HEK293 (cell line): Measurements from ENCODE around the gene NANOS2.

Experiments used
- CTCF ChIA-PET: fragments of 350-600 bp; formaldehyde crosslinking; extraction: SDS; loops from one replicate; lab custom pipeline; 2021; ENCODE audit warnings: antibody characterized with exemption; lab: Yijun Ruan, JAX
- POLR2A ChIA-PET: fragments of 300-600 bp; formaldehyde crosslinking; extraction: SDS; loops from one replicate; lab custom pipeline; 2020; ENCODE audit warnings: antibody characterized with exemption, inconsistent platforms; lab: Yijun Ruan, JAX
- H3K27ac ChIP-seq: fragments of 200-500 bp; sonication (Bioruptor generic); 2 replicates; pipeline ENCODE4 v1.5.1; 2014; ENCODE audit warnings: low read depth, low read length, control low read depth, inconsistent platforms; ENCODE audit errors: extremely low read depth
- H3K36me3 ChIP-seq, 2 experiments: fragments of 200-500 bp in 1 of 2; sonication (Bioruptor generic) in 1 of 2; 1 replicate in 1 of 2; 2 replicates in 1 of 2; pipeline ENCODE4 v1.5.1; 2014 to 2017; ENCODE audit warnings: inconsistent platforms in 2 of 2, low read length in 2 of 2; ENCODE audit not compliant: control insufficient read depth in 2 of 2, insufficient read depth in 1 of 2
- H3K4me1 ChIP-seq: fragments of 200-500 bp; sonication (Bioruptor generic); 2 replicates; pipeline ENCODE4 v1.5.1; 2014; ENCODE audit warnings: mild to moderate bottlenecking, low read length, inconsistent platforms; ENCODE audit not compliant: control insufficient read depth, insufficient read depth
- H3K4me3 ChIP-seq: 2 replicates; pipeline ENCODE4 v1.5.1; 2011; ENCODE audit warnings: low read depth, mild to moderate bottlenecking, control low read depth, low read length, moderate library complexity
- H3K9me3 ChIP-seq: fragments of 200-500 bp; sonication (Bioruptor generic); 2 replicates; pipeline ENCODE4 v1.5.1; 2014; ENCODE audit warnings: low read depth, low read length, inconsistent platforms; ENCODE audit not compliant: control insufficient read depth, insufficient read depth
- BCL11A ChIP-seq: fragments of 450-650 bp; formaldehyde crosslinking; IDR thresholded peaks from 2 replicates; pipeline ENCODE4 v1.5.1; 2016; ENCODE audit warnings: low read depth, missing biosample characterization, missing genetic modification characterization
- GLIS2 ChIP-seq: fragments of 450-650 bp; formaldehyde crosslinking; IDR thresholded peaks from 2 replicates; pipeline ENCODE4 v1.5.1; 2016; ENCODE audit warnings: missing biosample characterization, missing genetic modification characterization
- KLF7 ChIP-seq: fragments of 450-650 bp; formaldehyde crosslinking; IDR thresholded peaks from 2 replicates; pipeline ENCODE4 v1.5.1; 2016; ENCODE audit warnings: missing biosample characterization, missing genetic modification characterization, borderline replicate concordance
- REPIN1 ChIP-seq: fragments of 450-650 bp; formaldehyde crosslinking; IDR thresholded peaks from 2 replicates; pipeline ENCODE4 v1.5.1; 2017; ENCODE audit warnings: missing biosample characterization, missing genetic modification characterization, low read depth
- SCRT1 ChIP-seq: fragments of 450-650 bp; formaldehyde crosslinking; IDR thresholded peaks from 2 replicates; pipeline ENCODE4 v1.5.1; 2016; ENCODE audit warnings: missing biosample characterization, missing genetic modification characterization, borderline replicate concordance
- TRIM28 ChIP-seq: IDR thresholded peaks from 2 replicates; pipeline ENCODE4 v1.6.1; 2011; ENCODE audit warnings: low read length, control low read depth, borderline replicate concordance
- ZIC2 ChIP-seq: fragments of 450-650 bp; formaldehyde crosslinking; IDR thresholded peaks from 2 replicates; pipeline ENCODE4 v1.5.1; 2016; ENCODE audit warnings: missing biosample characterization, missing genetic modification characterization
- ZNF138 ChIP-seq: fragments of 450-650 bp; formaldehyde crosslinking; IDR thresholded peaks from 2 replicates; pipeline ENCODE4 v1.5.1; 2016; ENCODE audit warnings: missing biosample characterization, missing genetic modification characterization, borderline replicate concordance
- ZNF274 ChIP-seq, 2 experiments: fragments of 200-500 bp in 1 of 2; fragments of 450-650 bp in 1 of 2; sonication (Bioruptor generic) in 1 of 2; formaldehyde crosslinking in 1 of 2; IDR thresholded peaks; 2 replicates each; pipeline versions ENCODE4 v1.5.1 to v1.6.1; 2014 to 2016; ENCODE audit warnings: borderline replicate concordance in 1 of 2, inconsistent platforms in 1 of 2, low read length in 1 of 2, missing biosample characterization in 1 of 2, missing genetic modification characterization in 1 of 2
- ZNF433 ChIP-seq: fragments of 450-650 bp; formaldehyde crosslinking; IDR thresholded peaks from 2 replicates; pipeline ENCODE4 v1.5.1; 2016; ENCODE audit warnings: missing biosample characterization, missing genetic modification characterization, low read depth
- ZNF596 ChIP-seq: fragments of 450-650 bp; IDR thresholded peaks from 2 replicates; pipeline ENCODE4 v1.5.0; 2018; ENCODE audit warnings: missing biosample characterization, mild to moderate bottlenecking, missing genetic modification characterization, moderate library complexity
- ZNF776 ChIP-seq: fragments of 450-650 bp; formaldehyde crosslinking; IDR thresholded peaks from 2 replicates; pipeline ENCODE4 v1.5.0; 2017; ENCODE audit warnings: missing biosample characterization, missing genetic modification characterization, borderline replicate concordance
- TF ChIP-seq, protein P1 (sequence below): fragments of 450-650 bp; formaldehyde crosslinking; IDR thresholded peaks from 2 replicates; pipeline ENCODE4 v1.5.1; 2017; ENCODE audit warnings: missing biosample characterization, missing genetic modification characterization
- TF ChIP-seq, protein P2 (sequence below): fragments of 450-650 bp; formaldehyde crosslinking; IDR thresholded peaks from 2 replicates; pipeline ENCODE4 v1.5.1; 2016; ENCODE audit warnings: missing biosample characterization, missing genetic modification characterization, borderline replicate concordance
- TF ChIP-seq, protein P3 (sequence below): fragments of 450-650 bp; formaldehyde crosslinking; IDR thresholded peaks from 2 replicates; pipeline ENCODE4 v1.5.1; 2016; ENCODE audit warnings: missing biosample characterization, missing genetic modification characterization
- TF ChIP-seq, protein P4 (sequence below): fragments of 450-650 bp; formaldehyde crosslinking; IDR thresholded peaks from 2 replicates; pipeline ENCODE4 v1.5.1; 2016; ENCODE audit warnings: missing biosample characterization, missing genetic modification characterization
- TF ChIP-seq, protein P5 (sequence below): fragments of 450-650 bp; formaldehyde crosslinking; IDR thresholded peaks from 2 replicates; pipeline ENCODE4 v1.5.1; 2016; ENCODE audit warnings: missing biosample characterization, missing genetic modification characterization

The NANOS2 gene

DNA sequence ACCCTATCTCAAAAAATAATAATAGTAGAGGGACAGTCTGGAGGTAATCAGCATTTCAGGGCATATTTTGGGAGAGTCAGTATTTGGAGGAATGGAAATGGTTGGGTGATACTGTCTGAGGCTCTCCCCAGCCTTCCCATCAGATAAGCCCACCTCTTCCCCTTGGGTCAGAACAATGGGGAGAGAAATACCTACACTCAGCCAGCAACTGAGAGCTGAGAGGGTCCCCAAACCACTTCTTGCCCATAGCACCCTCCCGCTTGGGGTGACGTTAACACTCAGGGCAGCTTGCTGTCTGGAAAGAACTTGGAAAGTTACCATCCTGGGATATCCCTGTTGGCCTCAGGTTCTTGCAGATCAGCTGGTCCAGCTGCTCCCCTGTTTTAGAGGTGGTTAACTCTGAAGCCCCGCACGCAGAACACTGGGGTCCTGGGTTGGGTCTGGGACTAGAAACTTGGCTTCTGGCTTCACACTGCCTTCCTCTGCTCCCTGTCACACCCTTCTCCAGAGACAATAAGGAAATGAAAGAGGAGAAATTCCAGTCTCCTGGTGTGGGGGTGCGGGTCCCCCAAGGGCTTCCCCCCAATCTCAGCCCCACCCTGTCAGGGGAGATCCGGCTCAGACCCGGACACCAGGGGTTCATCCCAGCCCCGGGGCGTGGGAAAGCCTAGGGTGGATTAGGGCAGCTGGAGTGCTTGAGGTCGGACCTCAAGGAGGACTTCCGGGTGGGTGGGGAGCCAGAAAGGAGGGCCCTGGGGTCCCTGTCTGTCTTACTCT, 48.0 kb downstream of the NANOS2 start:
- H3K9me3 ChIP-seq = no peaks in the 10 kb centered on the region
- no peak overlapping the region for H3K4me3 ChIP-seq
- H3K36me3 ChIP-seq = peaks cover 0 to 3% of the 10 kb centered on the region in 2 experiments; a peak in 1 of 3 replicates
- no peak overlapping the region for H3K27ac ChIP-seq
- CTCF ChIA-PET = interaction anchor here (0.5 to 6.6 kb wide), 4 partner anchors 16 to 107 kb away, joined by 3 to 91 read pairs (median 7); partner anchors contain the start of gene IRF2BP1
- TF ChIP-seq ZIC2 = no peak
- TF ChIP-seq, protein P1, sequence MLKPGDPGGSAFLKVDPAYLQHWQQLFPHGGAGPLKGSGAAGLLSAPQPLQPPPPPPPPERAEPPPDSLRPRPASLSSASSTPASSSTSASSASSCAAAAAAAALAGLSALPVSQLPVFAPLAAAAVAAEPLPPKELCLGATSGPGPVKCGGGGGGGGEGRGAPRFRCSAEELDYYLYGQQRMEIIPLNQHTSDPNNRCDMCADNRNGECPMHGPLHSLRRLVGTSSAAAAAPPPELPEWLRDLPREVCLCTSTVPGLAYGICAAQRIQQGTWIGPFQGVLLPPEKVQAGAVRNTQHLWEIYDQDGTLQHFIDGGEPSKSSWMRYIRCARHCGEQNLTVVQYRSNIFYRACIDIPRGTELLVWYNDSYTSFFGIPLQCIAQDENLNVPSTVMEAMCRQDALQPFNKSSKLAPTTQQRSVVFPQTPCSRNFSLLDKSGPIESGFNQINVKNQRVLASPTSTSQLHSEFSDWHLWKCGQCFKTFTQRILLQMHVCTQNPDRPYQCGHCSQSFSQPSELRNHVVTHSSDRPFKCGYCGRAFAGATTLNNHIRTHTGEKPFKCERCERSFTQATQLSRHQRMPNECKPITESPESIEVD (tag by site-specific recombination) = no peak
- TF ChIP-seq BCL11A (tag by site-specific recombination) = no peak
- no peak for TF ChIP-seq ZNF138 (tag by site-specific recombination)
- TF ChIP-seq, protein P2, sequence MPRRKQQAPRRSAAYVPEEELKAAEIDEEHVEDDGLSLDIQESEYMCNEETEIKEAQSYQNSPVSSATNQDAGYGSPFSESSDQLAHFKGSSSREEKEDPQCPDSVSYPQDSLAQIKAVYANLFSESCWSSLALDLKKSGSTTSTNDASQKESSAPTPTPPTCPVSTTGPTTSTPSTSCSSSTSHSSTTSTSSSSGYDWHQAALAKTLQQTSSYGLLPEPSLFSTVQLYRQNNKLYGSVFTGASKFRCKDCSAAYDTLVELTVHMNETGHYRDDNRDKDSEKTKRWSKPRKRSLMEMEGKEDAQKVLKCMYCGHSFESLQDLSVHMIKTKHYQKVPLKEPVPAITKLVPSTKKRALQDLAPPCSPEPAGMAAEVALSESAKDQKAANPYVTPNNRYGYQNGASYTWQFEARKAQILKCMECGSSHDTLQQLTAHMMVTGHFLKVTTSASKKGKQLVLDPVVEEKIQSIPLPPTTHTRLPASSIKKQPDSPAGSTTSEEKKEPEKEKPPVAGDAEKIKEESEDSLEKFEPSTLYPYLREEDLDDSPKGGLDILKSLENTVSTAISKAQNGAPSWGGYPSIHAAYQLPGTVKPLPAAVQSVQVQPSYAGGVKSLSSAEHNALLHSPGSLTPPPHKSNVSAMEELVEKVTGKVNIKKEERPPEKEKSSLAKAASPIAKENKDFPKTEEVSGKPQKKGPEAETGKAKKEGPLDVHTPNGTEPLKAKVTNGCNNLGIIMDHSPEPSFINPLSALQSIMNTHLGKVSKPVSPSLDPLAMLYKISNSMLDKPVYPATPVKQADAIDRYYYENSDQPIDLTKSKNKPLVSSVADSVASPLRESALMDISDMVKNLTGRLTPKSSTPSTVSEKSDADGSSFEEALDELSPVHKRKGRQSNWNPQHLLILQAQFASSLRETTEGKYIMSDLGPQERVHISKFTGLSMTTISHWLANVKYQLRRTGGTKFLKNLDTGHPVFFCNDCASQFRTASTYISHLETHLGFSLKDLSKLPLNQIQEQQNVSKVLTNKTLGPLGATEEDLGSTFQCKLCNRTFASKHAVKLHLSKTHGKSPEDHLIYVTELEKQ = no peak
- no peak for TF ChIP-seq TRIM28
- TF ChIP-seq, protein P3, sequence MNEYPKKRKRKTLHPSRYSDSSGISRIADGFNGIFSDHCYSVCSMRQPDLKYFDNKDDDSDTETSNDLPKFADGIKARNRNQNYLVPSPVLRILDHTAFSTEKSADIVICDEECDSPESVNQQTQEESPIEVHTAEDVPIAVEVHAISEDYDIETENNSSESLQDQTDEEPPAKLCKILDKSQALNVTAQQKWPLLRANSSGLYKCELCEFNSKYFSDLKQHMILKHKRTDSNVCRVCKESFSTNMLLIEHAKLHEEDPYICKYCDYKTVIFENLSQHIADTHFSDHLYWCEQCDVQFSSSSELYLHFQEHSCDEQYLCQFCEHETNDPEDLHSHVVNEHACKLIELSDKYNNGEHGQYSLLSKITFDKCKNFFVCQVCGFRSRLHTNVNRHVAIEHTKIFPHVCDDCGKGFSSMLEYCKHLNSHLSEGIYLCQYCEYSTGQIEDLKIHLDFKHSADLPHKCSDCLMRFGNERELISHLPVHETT (tag by site-specific recombination) = no peak
- no peak for TF ChIP-seq KLF7 (tag by site-specific recombination)
- no peak for TF ChIP-seq ZNF274 (IDR thresholded peaks at IDR 0.05; ENCODE audit: low read length)
- TF ChIP-seq ZNF274 (tag by site-specific recombination; IDR thresholded peaks at IDR 0.05; ENCODE audit: borderline replicate concordance) = no peak
- POLR2A ChIA-PET = interaction anchor here (1.5 kb wide), 1 partner anchor 128 kb away, joined by 3 read pairs; the partner anchor contains the start of gene CCDC61
- H3K4me1 ChIP-seq = peaks cover 2% of the 10 kb centered on the region; the same call in 1 of the 2 replicates

DNA sequence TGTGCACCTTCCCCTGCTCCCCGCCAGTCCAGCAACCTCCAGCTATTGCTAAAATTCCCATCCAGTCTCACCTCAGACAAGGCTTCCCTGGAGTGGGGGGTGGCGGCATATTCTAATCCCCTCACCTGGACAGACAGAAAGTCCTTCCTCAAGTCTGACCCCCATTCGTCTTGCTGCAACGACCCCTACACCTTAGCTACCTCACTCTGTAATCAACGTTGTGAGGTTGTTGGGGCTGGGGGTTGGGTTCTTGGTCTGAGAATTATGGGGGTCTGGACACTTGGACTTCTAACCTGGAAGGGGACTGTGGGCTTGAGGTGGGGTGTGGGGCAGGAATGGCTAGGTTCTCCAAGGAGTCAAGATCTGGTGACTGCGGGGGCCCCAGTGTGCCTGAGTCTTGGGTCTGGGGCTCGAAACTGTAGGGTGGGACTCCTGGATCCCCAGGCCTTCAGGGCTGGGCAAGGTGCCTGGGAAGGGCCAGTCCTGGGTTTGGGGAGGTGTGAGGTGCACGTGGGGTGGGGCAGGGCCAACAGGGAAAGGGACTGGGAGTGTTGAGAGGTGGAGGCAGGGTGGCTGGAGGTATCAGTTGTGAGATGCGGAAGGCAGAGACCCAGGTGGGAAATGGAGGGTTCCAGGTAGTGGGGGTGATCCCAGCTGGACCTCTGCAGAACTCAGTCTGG, 49.2 kb downstream of the NANOS2 start:
- Histone ChIP-seq H3K9me3 (no peaks in the 10 kb centered on the region), H3K27ac (no peak overlapping the region), H3K4me3 (no peak overlapping the region), H3K36me3 (peaks cover 4 to 15% of the 10 kb centered on the region in 2 experiments), H3K4me1 (peaks cover 10% of the 10 kb centered on the region)
- ChIA-PET CTCF (interaction anchor here (0.5 to 6.6 kb wide), 5 partner anchors 17 to 106 kb away, joined by 4 to 91 read pairs (median 4); partner anchors contain the start of genes IRF2BP1 and SIX5), POLR2A (interaction anchor here (1.4 to 3.7 kb wide), 2 partner anchors 16 to 21 kb away, joined by 3 to 39 read pairs; partner anchors contain the start of gene IRF2BP1)
- TF ChIP-seq ZNF433 (tag by site-specific recombination) = no peak
- no peak for TF ChIP-seq ZNF776 (tag by site-specific recombination)
- no peak for TF ChIP-seq SCRT1 (tag by site-specific recombination)
- no peak for TF ChIP-seq GLIS2 (tag by site-specific recombination)
- TF ChIP-seq, protein P4, sequence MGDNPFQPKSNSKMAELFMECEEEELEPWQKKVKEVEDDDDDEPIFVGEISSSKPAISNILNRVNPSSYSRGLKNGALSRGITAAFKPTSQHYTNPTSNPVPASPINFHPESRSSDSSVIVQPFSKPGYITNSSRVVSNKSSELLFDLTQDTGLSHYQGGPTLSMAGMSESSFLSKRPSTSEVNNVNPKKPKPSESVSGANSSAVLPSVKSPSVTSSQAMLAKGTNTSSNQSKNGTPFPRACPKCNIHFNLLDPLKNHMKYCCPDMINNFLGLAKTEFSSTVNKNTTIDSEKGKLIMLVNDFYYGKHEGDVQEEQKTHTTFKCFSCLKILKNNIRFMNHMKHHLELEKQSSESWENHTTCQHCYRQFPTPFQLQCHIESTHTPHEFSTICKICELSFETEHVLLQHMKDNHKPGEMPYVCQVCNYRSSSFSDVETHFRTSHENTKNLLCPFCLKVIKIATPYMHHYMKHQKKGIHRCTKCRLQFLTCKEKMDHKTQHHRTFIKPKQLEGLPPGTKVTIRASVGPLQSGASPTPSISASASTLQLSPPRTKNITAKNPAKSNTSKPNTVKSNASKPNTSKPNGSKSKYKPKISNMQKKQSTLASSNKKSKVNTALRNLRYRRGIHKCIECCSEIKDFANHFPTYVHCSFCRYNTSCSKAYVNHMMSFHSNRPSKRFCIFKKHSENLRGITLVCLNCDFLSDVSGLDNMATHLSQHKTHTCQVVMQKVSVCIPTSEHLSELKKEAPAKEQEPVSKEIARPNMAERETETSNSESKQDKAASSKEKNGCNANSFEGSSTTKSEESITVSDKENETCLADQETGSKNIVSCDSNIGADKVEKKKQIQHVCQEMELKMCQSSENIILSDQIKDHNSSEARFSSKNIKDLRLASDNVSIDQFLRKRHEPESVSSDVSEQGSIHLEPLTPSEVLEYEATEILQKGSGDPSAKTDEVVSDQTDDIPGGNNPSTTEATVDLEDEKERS = no peak
- TF ChIP-seq REPIN1 (tag by site-specific recombination) = no peak
- TF ChIP-seq, protein P5, sequence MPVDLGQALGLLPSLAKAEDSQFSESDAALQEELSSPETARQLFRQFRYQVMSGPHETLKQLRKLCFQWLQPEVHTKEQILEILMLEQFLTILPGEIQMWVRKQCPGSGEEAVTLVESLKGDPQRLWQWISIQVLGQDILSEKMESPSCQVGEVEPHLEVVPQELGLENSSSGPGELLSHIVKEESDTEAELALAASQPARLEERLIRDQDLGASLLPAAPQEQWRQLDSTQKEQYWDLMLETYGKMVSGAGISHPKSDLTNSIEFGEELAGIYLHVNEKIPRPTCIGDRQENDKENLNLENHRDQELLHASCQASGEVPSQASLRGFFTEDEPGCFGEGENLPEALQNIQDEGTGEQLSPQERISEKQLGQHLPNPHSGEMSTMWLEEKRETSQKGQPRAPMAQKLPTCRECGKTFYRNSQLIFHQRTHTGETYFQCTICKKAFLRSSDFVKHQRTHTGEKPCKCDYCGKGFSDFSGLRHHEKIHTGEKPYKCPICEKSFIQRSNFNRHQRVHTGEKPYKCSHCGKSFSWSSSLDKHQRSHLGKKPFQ (tag by site-specific recombination) = no peak
- no peak for TF ChIP-seq ZIC2
- no peak for TF ChIP-seq ZNF596 (tag by site-specific recombination)
